K562 (cell line): ENCODE results near the gene BARHL2. TPM values are rescaled to one million over a fixed set of nuclear protein-coding genes. Genes with fewer than 3 reads are reported as not detected.

Source experiments
- ATAC-seq: fragments of 200-7000 bp; cut with Tn5 transposase; 3 replicates; pipeline ENCODE4 v1.9.1; 2020; ENCODE audit warnings: moderate library complexity
- BruUV-seq: library from RNA; stranded (reverse); fragments of 400-500 nt; replicated peaks from 2 replicates; lab custom pipeline; 2021; lab: Mats Ljungman, UMichigan
- CTCF ChIA-PET: fragments of 300-600 bp; formaldehyde crosslinking; extraction: SDS; loops from one replicate; lab custom pipeline; 2021; ENCODE audit warnings: low intra/inter-chr PET ratio; lab: Yijun Ruan, JAX
- POLR2A ChIA-PET: fragments of 300-600, 350-650 bp; sonication (Branson Sonifier 250); formaldehyde crosslinking; extraction: SDS; loops from one replicate; lab custom pipeline; 2021; ENCODE audit warnings: antibody characterized with exemption, inconsistent platforms; lab: Yijun Ruan, JAX
- DNase-seq, 4 experiments: peaks; one replicate each; pipeline versions ENCODE4 v3.0.0 to v3.0.0-alpha.2; 2011 to 2018; ENCODE audit warnings: low spot score in 3 of 4, mixed read lengths in 3 of 4; ENCODE audit errors: extremely low read depth in 1 of 4
- FAIRE-seq: peaks from 2 replicates; lab custom pipeline; 2011; peaks lifted over from hg19 to GRCh38; lab: Jason Lieb, UNC
- H2AFZ ChIP-seq: 2 replicates; pipeline ENCODE4 v1.6.0; 2011; ENCODE audit warnings: low read depth, low read length, control low read depth, inconsistent platforms
- H3K27ac ChIP-seq: fragments of 200-600 bp; 3 replicates; pipeline ENCODE4 v1.8.0; 2011; ENCODE audit warnings: low read depth, mild to moderate bottlenecking, control low read depth, inconsistent platforms, low read length, moderate library complexity, mixed read lengths; ENCODE audit errors: extremely low read depth
- H3K27me3 ChIP-seq, 2 experiments: fragments of 300-600 bp in 1 of 2; 2 replicates in 1 of 2; 3 replicates in 1 of 2; pipeline versions ENCODE4 v1.6.0 to v1.8.0; 2011; ENCODE audit warnings: inconsistent platforms in 2 of 2, low read length in 2 of 2, mild to moderate bottlenecking in 1 of 2, mixed read lengths in 1 of 2, moderate library complexity in 1 of 2; ENCODE audit not compliant: control insufficient read depth in 2 of 2, insufficient read depth in 2 of 2
- H3K36me3 ChIP-seq: fragments of 300-600 bp; 3 replicates; pipeline ENCODE4 v1.8.0; 2011; ENCODE audit warnings: mild to moderate bottlenecking, low read length, inconsistent platforms; ENCODE audit not compliant: control insufficient read depth, insufficient read depth
- H3K4me1 ChIP-seq, 2 experiments: fragments of 200-600 bp in 1 of 2; replicated peaks in 1 of 2; 2 replicates in 1 of 2; 3 replicates in 1 of 2; pipeline versions ENCODE4 v1.5.1 to v1.8.0; 2011; ENCODE audit warnings: inconsistent platforms in 2 of 2, low read length in 2 of 2, mild to moderate bottlenecking in 1 of 2, mixed read lengths in 1 of 2, moderate library complexity in 1 of 2; ENCODE audit not compliant: control insufficient read depth in 2 of 2, insufficient read depth in 2 of 2
- H3K4me2 ChIP-seq: 2 replicates; pipeline ENCODE4 v1.6.1; 2011; ENCODE audit warnings: low read length, control low read depth, inconsistent platforms, mixed read lengths; ENCODE audit not compliant: insufficient read depth
- H3K4me3 ChIP-seq: fragments of 200-600 bp; sonication (generic), shearing (Covaris generic); 2 replicates; pipeline ENCODE4 v1.5.1; 2016; ENCODE audit warnings: control low read depth, inconsistent platforms
- H3K79me2 ChIP-seq: fragments of 200-600 bp; 3 replicates; pipeline ENCODE4 v1.8.0; 2011; ENCODE audit warnings: low read length, inconsistent platforms; ENCODE audit not compliant: control insufficient read depth, insufficient read depth
- H3K9ac ChIP-seq, 2 experiments: 2 replicates each; pipeline versions ENCODE4 v1.6.0 to v1.6.1; 2011; ENCODE audit warnings: low read depth in 2 of 2, low read length in 2 of 2, control low read depth in 1 of 2, inconsistent platforms in 1 of 2, mild to moderate bottlenecking in 1 of 2, mixed read lengths in 1 of 2; ENCODE audit not compliant: insufficient read depth in 1 of 2
- H3K9me1 ChIP-seq: one replicate; pipeline ENCODE4 v1.6.0; 2011; ENCODE audit warnings: inconsistent platforms, mild to moderate bottlenecking, low read length, moderate library complexity; ENCODE audit not compliant: control insufficient read depth, insufficient read depth
- H3K9me3 ChIP-seq: replicated peaks from 2 replicates; pipeline ENCODE4 v1.5.1; 2011; ENCODE audit warnings: low read depth, low read length, inconsistent platforms; ENCODE audit not compliant: control insufficient read depth, insufficient read depth
- H4K20me1 ChIP-seq: replicated peaks from 2 replicates; pipeline ENCODE4 v1.6.1; 2011; ENCODE audit warnings: low read length, inconsistent platforms, mixed read lengths; ENCODE audit not compliant: control insufficient read depth, insufficient read depth
- ESRRB ChIP-seq: fragments of 250-450 bp; sonication (Bioruptor Pico); IDR thresholded peaks from 2 replicates; pipeline ENCODE4 v1.5.0; 2020; ENCODE audit warnings: mild to moderate bottlenecking, moderate library complexity, borderline replicate concordance
- GTF2E2 ChIP-seq: fragments of 200-800 bp; sonication (Bioruptor generic); IDR thresholded peaks from 2 replicates; pipeline ENCODE4 v1.6.1; 2016; ENCODE audit warnings: missing genetic modification characterization, missing compliant biosample characterization
- KLF1 ChIP-seq: fragments of 450-650 bp; IDR thresholded peaks from 2 replicates; pipeline ENCODE4 v1.6.1; 2016; ENCODE audit warnings: missing genetic modification characterization, missing compliant biosample characterization
- L3MBTL2 ChIP-seq: fragments of 450-650 bp; IDR thresholded peaks from 2 replicates; pipeline ENCODE4 v1.6.1; 2016; ENCODE audit warnings: mild to moderate bottlenecking, moderate library complexity
- PCBP1 ChIP-seq: fragments of 200-400 bp; formaldehyde crosslinking; IDR thresholded peaks from 2 replicates; pipeline ENCODE4 v1.6.1; 2018; ENCODE audit warnings: mild to moderate bottlenecking, low read depth, low read length; ENCODE audit not compliant: poor library complexity, severe bottlenecking
- RAD21 ChIP-seq, 2 experiments: fragments of 250-450 bp in 1 of 2; fragments of 450-650 bp in 1 of 2; sonication (Bioruptor Pico) in 1 of 2; formaldehyde crosslinking in 1 of 2; IDR thresholded peaks in 1 of 2; conservative IDR thresholded peaks in 1 of 2; 2 replicates each; pipeline versions ENCODE4 v1.4.0 to v1.8.0; 2020 to 2022; ENCODE audit warnings: mild to moderate bottlenecking in 2 of 2, moderate library complexity in 1 of 2
- RB1 ChIP-seq: fragments of 450-650 bp; IDR thresholded peaks from 2 replicates; pipeline ENCODE4 v1.6.1; 2017; ENCODE audit warnings: low read depth, mild to moderate bottlenecking
- ZBTB33 ChIP-seq: sonication (generic); formaldehyde crosslinking; IDR thresholded peaks from 2 replicates; pipeline ENCODE4 v1.8.1; 2023; ENCODE audit warnings: mild to moderate bottlenecking, missing genetic modification reagents
- ZNF668 ChIP-seq: fragments of 250-450 bp; sonication (Bioruptor Pico); IDR thresholded peaks from 2 replicates; pipeline ENCODE4 v1.8.0; 2022; ENCODE audit warnings: mild to moderate bottlenecking, inconsistent platforms
- WGBS: fragments of 100-300 bp; shearing (Covaris generic); methylation state at CpG from one replicate; pipeline ENCODE4 v1.1.6; 2016; ENCODE audit warnings: low coverage, mixed read lengths; ENCODE audit not compliant: insufficient coverage; ENCODE audit errors: missing lambda C conversion rate; 5-methylcytosine and 5-hydroxymethylcytosine counted together
- in situ Hi-C: fragments of 300-500 bp; cut with MboI; formaldehyde crosslinking; loops from 4 replicates; pipeline ENCODE4 v1.15.0; 2018; ENCODE audit warnings: inconsistent platforms, mixed read lengths
- intact Hi-C: fragments of 100-400 bp; cut with micrococcal nuclease; formaldehyde crosslinking; loops from 2 replicates; pipeline ENCODE4 v1.14.2; 2022
- polyA plus RNA-seq, 8 experiments: library from polyadenylated mRNA; depleted of rRNA in 4 of 8; stranded (reverse) in 5 of 8; unstranded in 3 of 8; fragments of >200 nt; fragmentation: Nextera tagmentation in 2 of 8; fragmentation: Illumina TruSeq in 1 of 8; extraction: Ambion mirVana in 2 of 8; extraction: Trizol in 1 of 8; gene quantifications; 2 replicates each; pipeline versions ENCODE4 v1.2.1 to v1.2.3, GENCODE V29; 2011 to 2014; ENCODE audit warnings: inconsistent platforms in 1 of 8, missing spikeins in 1 of 8
- total RNA-seq, 7 experiments: library from RNA; depleted of rRNA in 6 of 7; stranded (reverse); fragments of >200 nt in 6 of 7; fragmentation: Illumina TruSeq in 2 of 7; extraction: Trizol in 2 of 7; gene quantifications; 2 replicates each; pipeline versions ENCODE4 v1.2.1 to v1.2.3, GENCODE V29; 2011 to 2021; ENCODE audit warnings: low replicate concordance in 1 of 7
- TF ChIP-seq, protein P1 (sequence below), 3 experiments: IDR thresholded peaks in 2 of 3; conservative IDR thresholded peaks in 1 of 3; 2 replicates each; pipeline ENCODE4 v1.5.1; 2011 to 2012; ENCODE audit warnings: low read length in 3 of 3, mild to moderate bottlenecking in 3 of 3, control low read depth in 2 of 3, improper control_type of control experiment in 1 of 3, inconsistent platforms in 1 of 3, low read depth in 1 of 3, mixed read lengths in 1 of 3, moderate library complexity in 1 of 3; ENCODE audit not compliant: insufficient read depth in 2 of 3
- TF ChIP-seq, protein P2 (sequence below), 2 experiments: IDR thresholded peaks; 2 replicates each; pipeline ENCODE4 v1.6.1; 2011; ENCODE audit warnings: borderline replicate concordance in 1 of 2, control low read depth in 1 of 2, low read depth in 1 of 2, low read length in 1 of 2, mild to moderate bottlenecking in 1 of 2, mixed read lengths in 1 of 2, moderate library complexity in 1 of 2; ENCODE audit not compliant: insufficient read depth in 1 of 2, insufficient read length in 1 of 2, poor library complexity in 1 of 2, severe bottlenecking in 1 of 2; ENCODE audit errors: extremely low read depth in 1 of 2

Gene BARHL2
- total and polyA plus RNA-seq, 9 of the 15 experiments (the other 6 are each of a cell fraction or from before 2014, with no cell fraction given) = 0.06 to 0.11 (median 0.09) TPM; not detected in 6

DNA sequence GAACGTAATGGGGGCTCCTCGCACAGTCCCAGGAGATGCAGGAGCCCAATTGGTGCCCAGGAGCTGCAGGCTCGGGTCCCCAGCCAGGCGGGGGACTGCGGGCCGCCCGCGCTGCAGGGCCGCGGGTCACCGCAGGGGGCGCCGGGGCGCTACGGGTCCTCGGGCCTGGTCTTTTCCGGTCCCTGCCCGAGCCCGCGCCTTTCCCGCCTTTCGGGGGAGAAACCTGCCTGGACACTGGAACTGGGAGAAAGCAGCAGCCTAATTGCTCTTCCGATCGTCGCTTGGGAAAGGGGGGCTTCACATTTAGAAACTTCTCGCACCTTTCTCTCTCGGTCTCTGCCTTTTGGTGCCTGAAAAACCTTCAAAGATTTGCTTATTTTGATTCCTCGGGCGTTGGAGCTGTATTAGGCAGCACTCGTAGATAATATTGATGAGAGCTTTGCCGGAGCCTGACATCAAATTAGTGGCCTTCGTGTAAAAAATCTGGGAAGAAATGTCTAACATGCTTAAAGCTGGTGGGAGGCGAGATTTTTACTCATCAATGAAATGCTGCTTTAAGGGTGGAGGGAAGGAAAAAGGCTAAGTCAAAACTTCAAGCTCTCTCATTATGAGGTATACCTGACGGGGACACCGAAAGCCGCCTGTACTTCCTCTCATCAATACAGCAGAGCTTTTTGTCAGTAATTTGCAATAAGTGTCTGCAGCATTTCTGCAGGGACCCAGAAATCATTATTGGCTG lies 12.6 kb upstream of the BARHL2 start:
- no peaks in the 10 kb centered on the region for H4K20me1 ChIP-seq
- in situ Hi-C loops (loop anchor here (10.0 kb wide), 2 partner anchors 235 to 435 kb away; no protein-coding TSS in a partner anchor), intact Hi-C loops (no loop called here)
- no peaks in the 10 kb centered on the region for H3K79me2 ChIP-seq
- peak overlapping the region; percentile 39; the same call in 1 of the 2 replicates for H3K4me3 ChIP-seq
- ATAC-seq (peak; percentile 94), DNase-seq (peak; percentile 41 to 61 (median 42)), FAIRE-seq (no peak)
- ChIA-PET POLR2A (interaction anchor here (0.5 to 1.6 kb wide), 6 partner anchors 8 to 986 kb away, joined by 3 to 5 read pairs (median 4); no protein-coding TSS in a partner anchor), CTCF (no interaction called here)
- no peak overlapping the region; the same call in 1 of the 2 replicates for H3K4me2 ChIP-seq
- no peaks in the 10 kb centered on the region for H3K36me3 ChIP-seq
- 44% methylated on average over 31 of the region's 36 CpGs for WGBS
- no TSS peak for BruUV-seq
- H3K9me3 ChIP-seq = no peaks in the 10 kb centered on the region
- H3K27me3 ChIP-seq = peaks cover 0 to 2% of the 10 kb centered on the region in 2 experiments; a peak in 2 of 5 replicates
- peak overlapping the region in 1 of 2 experiments; percentile 14; a peak in 2 of 4 replicates for H3K9ac ChIP-seq
- H3K9me1 ChIP-seq = no peaks in the 10 kb centered on the region
- H2AFZ ChIP-seq = peak overlapping the region; percentile 52
- H3K27ac ChIP-seq = no peak overlapping the region
- peaks cover 6 to 11% of the 10 kb centered on the region in 2 experiments; a peak in 4 of 5 replicates for H3K4me1 ChIP-seq
- TF ChIP-seq, protein P1, sequence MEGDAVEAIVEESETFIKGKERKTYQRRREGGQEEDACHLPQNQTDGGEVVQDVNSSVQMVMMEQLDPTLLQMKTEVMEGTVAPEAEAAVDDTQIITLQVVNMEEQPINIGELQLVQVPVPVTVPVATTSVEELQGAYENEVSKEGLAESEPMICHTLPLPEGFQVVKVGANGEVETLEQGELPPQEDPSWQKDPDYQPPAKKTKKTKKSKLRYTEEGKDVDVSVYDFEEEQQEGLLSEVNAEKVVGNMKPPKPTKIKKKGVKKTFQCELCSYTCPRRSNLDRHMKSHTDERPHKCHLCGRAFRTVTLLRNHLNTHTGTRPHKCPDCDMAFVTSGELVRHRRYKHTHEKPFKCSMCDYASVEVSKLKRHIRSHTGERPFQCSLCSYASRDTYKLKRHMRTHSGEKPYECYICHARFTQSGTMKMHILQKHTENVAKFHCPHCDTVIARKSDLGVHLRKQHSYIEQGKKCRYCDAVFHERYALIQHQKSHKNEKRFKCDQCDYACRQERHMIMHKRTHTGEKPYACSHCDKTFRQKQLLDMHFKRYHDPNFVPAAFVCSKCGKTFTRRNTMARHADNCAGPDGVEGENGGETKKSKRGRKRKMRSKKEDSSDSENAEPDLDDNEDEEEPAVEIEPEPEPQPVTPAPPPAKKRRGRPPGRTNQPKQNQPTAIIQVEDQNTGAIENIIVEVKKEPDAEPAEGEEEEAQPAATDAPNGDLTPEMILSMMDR (IDR thresholded peaks at IDR 0.05 in 2 of 3, conservative IDR thresholded peaks at IDR 0.05 in 1 of 3; ENCODE audit: insufficient read depth in 2 of 3, low read depth in 1 of 3, low read length in 3 of 3) = peak; percentile 40 to 64 (median 55); a peak in 5 of 6 replicates
- TF ChIP-seq ZBTB33 (CRISPR knock-in tag) (peak; percentile 91), RAD21 (CRISPR knock-in tag; conservative IDR thresholded peaks at IDR 0.05 in 1 of 2, IDR thresholded peaks at IDR 0.05 in 1 of 2) (peak in 1 of 2 experiments; percentile 45; a peak in 2 of 4 replicates), ESRRB (CRISPR knock-in tag) (no peak), ZNF668 (CRISPR knock-in tag) (no peak), L3MBTL2 (peak; percentile 54; the same call in 1 of the 2 replicates), RB1 (peak; percentile 43; the same call in 1 of the 2 replicates), GTF2E2 (tag) (no peak), PCBP1 (peak; percentile 21), KLF1 (tag) (peak; percentile 34; the same call in 1 of the 2 replicates)
- TF ChIP-seq, protein P2, sequence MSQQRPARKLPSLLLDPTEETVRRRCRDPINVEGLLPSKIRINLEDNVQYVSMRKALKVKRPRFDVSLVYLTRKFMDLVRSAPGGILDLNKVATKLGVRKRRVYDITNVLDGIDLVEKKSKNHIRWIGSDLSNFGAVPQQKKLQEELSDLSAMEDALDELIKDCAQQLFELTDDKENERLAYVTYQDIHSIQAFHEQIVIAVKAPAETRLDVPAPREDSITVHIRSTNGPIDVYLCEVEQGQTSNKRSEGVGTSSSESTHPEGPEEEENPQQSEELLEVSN (IDR thresholded peaks at IDR 0.05; ENCODE audit: borderline replicate concordance in 1 of 2, extremely low read depth in 1 of 2, insufficient read depth in 1 of 2, insufficient read length in 1 of 2, low read depth in 1 of 2, low read length in 1 of 2, poor library complexity in 1 of 2, severe bottlenecking in 1 of 2) = peak; percentile 38 to 83
